Tongue (tissue), 2 donors: ENCODE data around the gene DENND10. TPM values are rescaled to one million over a fixed set of nuclear protein-coding genes. Genes with fewer than 3 reads are reported as not detected.
"Not testable (repeated sequence)": the region's sequence is repeated elsewhere in the genome, so short reads cannot be mapped to it uniquely, and the experiment has no call there.

Experiments
- DNase-seq: peaks from one replicate; pipeline ENCODE4 v3.0.0-alpha.2; 2015
- total RNA-seq: library from RNA; depleted of rRNA; stranded (reverse); fragments of >200 nt; gene quantifications from one replicate; pipeline ENCODE4 v1.2.3, GENCODE V29; 2014

DENND10 gene
- total RNA-seq, 1 donor from 2014 or later = 41.1 TPM

- no peak for DNase-seq
Measured at GRCh38 chr10:119132521-119133345, 28.8 kb downstream of the DENND10 start.

- no peak for DNase-seq
Measured at GRCh38 chr10:119133949-119134348, 30.0 kb downstream of the DENND10 start.

- no peak for DNase-seq
Measured at GRCh38 chr10:119135513-119135881, 31.6 kb downstream of the DENND10 start.

GRCh38 chr10:119136084-119136483 is 32.2 kb downstream of the DENND10 start:
- DNase-seq = no peak

GRCh38 chr10:119137878-119138277 is 34.0 kb downstream of the DENND10 start:
- DNase-seq = not testable (repeated sequence)

GRCh38 chr10:119138346-119139306 is 34.7 kb downstream of the DENND10 start:
- no peak for DNase-seq

GRCh38 chr10:119139464-119140067 is 35.7 kb downstream of the DENND10 start:
- no peak for DNase-seq

GRCh38 chr10:119140603-119141245 is 36.8 kb downstream of the DENND10 start:
- no peak for DNase-seq

- DNase-seq = no peak
Measured at GRCh38 chr10:119143657-119144056, 39.7 kb downstream of the DENND10 start.

GRCh38 chr10:119149157-119149556 is 45.2 kb downstream of the DENND10 start:
- no peak for DNase-seq

- no peak for DNase-seq
Measured at GRCh38 chr10:119149729-119150128, 45.8 kb downstream of the DENND10 start.

GRCh38 chr10:119151601-119152000 is 47.7 kb downstream of the DENND10 start:
- not testable (repeated sequence) for DNase-seq

GRCh38 chr10:119153041-119153440 is 49.1 kb downstream of the DENND10 start:
- no peak for DNase-seq

GRCh38 chr10:119153661-119154060 is 49.7 kb downstream of the DENND10 start:
- no peak for DNase-seq

- no peak for DNase-seq
Measured at GRCh38 chr10:119159332-119159731, 55.4 kb downstream of the DENND10 start.

- no peak for DNase-seq
Measured at GRCh38 chr10:119161680-119162451, 58.0 kb downstream of the DENND10 start.

- DNase-seq = no peak
Measured at GRCh38 chr10:119162452-119163092, 58.7 kb downstream of the DENND10 start.

- DNase-seq = peak; percentile 83
Measured at GRCh38 chr10:119165171-119166117, 61.5 kb downstream of the DENND10 start, which contains the start of gene SFXN4. TSS of gene SFXN4 (minus strand) at chr10:119165714. CDS start at chr10:119165647, 67 bp downstream.

- DNase-seq = no peak
Measured at GRCh38 chr10:119166118-119166500, 62.2 kb downstream of the DENND10 start.
